ENCODE results near the gene ADAP1. TPM values are rescaled to one million over a fixed set of nuclear protein-coding genes. Genes with fewer than 3 reads are reported as not detected.
"Not testable (repeated sequence)": the region's sequence is repeated elsewhere in the genome, so short reads cannot be mapped to it uniquely, and the experiment has no call there.

The ADAP1 gene
- total RNA-seq, 1 donor from 2014 or later, result 10.0 TPM

DNA sequence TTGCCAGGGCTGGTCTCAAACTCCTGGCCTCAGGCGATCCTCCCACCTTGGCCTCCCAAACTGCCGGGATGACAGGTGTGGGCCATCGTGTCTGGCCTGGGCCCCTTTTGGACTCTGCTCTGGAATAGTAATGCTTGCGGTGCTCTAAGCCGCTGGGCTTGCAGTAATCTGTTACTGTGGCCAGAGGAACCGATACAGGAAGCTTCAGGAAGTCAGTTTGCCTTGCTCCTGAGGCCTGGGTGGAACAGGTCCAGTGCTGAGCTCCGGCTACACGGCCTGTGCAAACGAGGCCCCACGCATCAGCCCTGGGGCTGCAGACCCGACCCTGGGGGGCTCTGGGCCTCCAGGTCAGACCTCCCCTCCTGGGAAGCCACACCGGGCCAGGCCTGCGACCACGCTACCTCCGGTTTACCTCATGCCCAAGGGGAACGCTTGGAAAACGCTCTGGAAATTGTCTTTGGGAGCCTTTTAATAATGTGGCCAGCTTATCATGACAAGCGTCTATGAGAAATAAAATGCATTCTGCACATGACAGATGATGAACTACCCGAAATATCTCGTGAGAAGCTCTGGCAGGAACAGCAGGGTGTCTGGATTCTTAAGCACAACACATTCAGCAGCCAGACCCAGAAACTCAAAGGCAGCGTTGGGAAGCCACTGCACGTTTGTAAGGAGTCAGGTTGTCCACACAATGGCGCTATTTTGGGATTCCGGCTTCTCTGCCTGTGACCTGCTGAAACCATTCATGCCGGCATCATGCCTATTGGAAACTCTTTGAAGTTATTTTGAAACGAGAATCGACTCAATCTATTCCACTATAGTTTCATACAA lies 10.1 kb upstream of the ADAP1 start:
- intact Hi-C loops (cut with DNase I), result loop anchor here (5.0 kb wide), 1 partner anchor 77 kb away; no protein-coding TSS in a partner anchor
- DNase-seq (ENCODE audit: missing footprints) (no peak), ATAC-seq (peak; percentile 64)

DNA sequence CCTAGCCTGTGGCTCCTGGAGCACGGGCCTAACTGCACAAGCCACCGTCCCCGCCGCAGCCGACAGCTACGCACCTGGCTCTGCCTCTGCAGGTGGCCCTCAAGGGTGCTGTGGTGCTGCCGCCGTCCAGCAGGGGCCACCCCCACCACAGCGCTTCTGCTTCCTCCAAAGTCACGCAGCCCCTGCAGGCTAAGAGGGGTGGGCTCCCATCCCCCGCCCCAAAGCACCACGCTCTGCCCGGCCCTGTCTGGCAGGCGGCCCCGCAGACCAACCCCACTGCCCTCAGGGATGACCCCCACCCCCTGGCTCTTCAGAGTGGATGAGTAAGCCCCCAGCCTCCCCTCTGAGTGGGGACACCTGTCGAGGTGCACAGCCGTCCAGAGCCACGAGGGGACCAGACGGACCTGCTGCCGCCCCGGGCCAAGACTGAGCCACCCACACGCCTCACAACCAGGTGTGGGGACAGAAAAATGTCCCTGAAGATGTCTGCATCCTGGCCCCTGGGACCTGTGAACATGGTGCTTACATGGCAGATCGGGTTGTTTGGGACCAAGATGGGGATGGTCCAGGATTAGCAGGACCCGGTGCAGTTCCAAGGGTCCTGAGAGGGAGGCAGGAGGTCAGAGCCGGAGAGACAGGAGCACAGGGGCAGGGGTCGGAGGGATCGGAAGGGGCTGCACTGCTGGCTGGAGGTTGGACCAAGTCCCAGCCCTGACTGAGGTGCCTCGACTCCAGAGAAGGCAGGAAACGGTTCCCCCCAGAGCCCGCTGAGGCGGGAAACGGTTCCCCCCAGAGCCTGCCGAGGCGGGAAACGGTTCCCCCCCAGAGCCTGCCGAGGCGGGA lies 9.0 kb upstream of the ADAP1 start:
- no peak for ATAC-seq
- no peak for DNase-seq (ENCODE audit: missing footprints)
- intact Hi-C loops (cut with DNase I), result no loop called here

DNA sequence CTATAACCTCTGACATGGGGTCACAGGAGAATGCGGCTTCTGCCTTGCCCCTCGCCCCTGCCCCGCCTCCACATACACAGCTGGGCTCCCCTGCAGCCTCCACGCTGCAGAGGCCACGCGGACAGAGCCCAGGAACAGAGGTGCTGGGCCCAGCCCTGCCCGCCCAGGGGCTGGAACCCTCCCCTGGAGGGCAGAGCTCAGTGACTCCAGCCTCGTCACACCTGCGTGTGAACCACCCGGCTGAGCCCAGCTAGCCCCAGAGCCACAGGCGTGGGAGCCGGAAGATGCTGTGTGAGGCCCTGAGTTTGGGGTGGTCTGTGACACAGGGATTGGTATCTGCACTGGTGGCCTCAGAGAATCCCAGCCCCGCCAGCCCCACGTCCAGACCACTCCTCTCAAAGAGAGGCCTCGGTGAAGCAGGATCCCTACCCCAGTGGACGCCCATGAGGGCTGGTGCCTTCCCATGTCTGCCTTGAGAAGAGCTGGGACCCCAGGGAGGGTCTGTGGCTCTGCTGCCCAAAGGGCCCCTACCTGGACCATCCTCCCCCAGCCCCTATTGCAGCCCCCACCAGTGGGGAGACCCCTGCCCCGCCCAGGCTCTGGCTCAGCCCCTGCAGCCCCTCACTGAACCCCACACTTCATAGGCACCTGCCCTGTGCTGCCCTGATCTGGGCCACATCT lies 8.1 kb upstream of the ADAP1 start:
- DNase-seq (ENCODE audit: missing footprints) (no peak), ATAC-seq (no peak)
- intact Hi-C loops (cut with DNase I), result no loop called here

DNA sequence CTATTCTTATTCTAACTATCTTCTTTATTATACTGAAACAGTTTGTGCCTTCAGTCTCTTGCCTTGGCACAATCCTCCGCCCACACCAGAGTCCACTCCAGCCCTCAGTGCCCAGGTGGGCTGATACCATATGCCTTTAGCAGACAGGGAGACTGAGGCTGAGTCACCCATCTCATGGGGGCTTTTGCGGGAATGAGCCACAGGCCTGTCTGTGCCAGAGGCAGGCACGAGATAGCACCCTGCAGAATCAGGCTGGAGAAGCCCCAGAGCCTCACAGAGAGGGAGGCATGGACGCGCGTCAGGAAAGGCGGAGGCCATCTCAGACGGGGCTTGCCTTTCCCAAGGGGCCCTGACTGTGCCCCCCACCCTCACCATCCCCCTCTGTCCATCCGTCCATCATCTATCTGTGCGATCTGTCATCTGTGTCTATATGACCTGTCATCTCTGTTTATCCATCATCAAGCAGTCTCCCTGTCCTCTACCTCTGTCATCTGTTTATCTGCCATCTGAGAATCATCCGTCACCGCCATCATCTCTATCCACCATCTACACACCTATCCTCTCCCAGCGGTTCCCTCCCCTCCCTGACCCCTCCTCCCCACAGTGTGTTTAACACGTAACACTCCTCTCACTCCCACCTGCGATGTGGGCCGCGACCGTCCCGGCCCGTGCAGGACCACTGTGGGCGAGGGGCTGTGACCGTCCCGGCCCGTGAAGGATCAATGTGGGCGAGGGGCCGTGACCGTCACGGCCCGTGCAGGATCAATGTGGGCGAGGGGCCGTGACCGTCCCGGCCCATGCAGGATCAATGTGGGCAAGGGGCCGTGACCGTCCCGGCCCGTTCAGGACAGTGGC lies 7.3 kb upstream of the ADAP1 start:
- DNase-seq (ENCODE audit: missing footprints) (no peak), ATAC-seq (no peak)
- intact Hi-C loops (cut with DNase I), result no loop called here

DNA sequence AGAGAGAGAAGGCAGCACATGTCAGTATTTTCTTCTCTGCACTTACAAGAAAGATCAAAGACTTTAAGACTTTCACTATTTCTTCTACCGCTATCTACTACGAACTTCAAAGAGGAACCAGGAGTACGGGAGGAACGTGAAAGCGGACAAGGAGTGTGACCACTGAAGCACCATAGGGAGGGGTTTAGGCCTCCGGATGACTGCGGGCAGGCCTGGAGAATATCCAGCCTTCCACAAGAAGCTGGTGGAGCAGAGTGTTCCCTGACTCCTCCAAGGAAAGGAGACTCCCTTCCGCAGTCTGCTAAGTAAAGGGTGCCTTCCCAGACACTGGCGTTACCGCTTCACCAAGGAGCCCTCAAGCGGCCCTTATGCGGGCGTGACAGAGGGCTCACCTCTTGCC lies 6.5 kb upstream of the ADAP1 start:
- intact Hi-C loops (cut with DNase I); DNase-seq (ENCODE audit: missing footprints): not testable (repeated sequence)

DNA sequence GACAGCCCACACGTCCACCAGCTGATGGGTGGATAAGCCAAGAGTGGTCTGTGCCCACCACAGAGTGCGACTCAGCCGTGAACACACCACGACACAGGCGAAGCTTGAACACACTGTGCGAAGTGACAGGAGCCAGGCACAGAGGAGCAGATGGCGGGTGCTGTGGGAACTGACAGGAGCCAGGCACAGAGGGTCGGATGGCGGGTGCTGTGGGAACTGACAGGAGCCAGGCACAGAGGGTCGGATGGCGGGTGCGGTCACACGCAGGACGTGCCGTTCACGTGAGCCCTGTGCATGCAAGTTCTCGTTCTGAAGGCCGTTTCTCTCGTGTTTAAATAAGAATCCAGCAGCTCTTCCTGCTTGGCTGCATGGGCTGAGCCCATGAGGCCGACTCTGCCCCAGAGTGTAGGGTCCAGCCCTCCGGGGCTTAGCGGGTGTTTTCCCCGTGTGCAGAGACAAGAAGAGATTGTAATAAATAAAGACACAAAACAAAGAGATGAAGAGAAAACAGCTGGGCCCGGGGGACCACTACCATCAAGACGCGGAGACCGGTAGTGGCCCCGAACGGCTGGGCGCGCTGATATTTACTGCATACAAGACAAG lies 5.9 kb upstream of the ADAP1 start:
- DNase-seq (ENCODE audit: missing footprints) (no peak), ATAC-seq (no peak)
- intact Hi-C loops (cut with DNase I), result no loop called here

More for the DNA sequence above, 6.5 kb upstream of the ADAP1 start:
- not testable (repeated sequence) for ATAC-seq

DNA sequence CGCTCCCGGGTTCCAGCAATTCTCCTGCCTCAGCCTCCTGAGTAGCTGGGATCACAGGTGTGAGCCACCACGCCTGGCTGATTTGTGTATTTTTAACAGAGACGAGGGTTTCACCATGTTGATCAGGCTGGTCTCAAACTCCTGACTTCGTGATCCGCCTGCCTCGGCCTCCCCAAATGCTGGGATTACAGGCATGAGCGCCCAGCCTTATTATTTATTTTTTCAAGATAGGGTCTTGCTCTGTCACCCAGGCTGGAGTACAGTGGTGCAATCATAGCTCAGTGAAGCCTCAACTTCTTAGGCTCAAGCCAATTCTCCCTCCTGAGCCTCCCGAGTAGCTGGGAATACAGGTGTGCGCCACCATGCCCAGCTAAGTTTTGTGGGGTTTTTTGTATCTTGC lies 5.3 kb upstream of the ADAP1 start:
- intact Hi-C loops (cut with DNase I), result loop anchor here (10.0 kb wide), 1 partner anchor 55 kb away; no protein-coding TSS in a partner anchor
- DNase-seq (ENCODE audit: missing footprints); ATAC-seq: not testable (repeated sequence)

DNA sequence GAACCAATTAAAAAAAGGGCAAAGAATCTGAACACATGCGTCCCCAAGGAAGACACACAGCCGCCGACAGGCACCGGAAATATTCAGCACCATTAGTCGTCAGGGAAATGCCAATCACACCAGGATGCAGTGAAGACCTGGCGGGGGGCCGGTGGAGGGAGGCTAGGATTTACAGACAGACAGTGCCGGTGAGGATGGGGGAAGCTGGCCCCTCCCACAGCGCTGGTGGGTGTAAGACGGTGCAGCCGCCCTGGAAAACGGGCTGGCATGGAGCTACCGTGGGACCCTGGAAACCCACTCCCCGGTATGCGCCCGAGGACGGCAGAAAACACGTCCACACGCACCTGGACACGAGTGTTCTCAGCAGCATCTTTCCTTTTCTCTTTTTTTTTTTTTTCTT lies 4.8 kb upstream of the ADAP1 start:
- DNase-seq (ENCODE audit: missing footprints) (no peak), ATAC-seq (no peak)
- intact Hi-C loops (cut with DNase I), result loop anchor here (10.0 kb wide), 1 partner anchor 54 kb away; no protein-coding TSS in a partner anchor

DNA sequence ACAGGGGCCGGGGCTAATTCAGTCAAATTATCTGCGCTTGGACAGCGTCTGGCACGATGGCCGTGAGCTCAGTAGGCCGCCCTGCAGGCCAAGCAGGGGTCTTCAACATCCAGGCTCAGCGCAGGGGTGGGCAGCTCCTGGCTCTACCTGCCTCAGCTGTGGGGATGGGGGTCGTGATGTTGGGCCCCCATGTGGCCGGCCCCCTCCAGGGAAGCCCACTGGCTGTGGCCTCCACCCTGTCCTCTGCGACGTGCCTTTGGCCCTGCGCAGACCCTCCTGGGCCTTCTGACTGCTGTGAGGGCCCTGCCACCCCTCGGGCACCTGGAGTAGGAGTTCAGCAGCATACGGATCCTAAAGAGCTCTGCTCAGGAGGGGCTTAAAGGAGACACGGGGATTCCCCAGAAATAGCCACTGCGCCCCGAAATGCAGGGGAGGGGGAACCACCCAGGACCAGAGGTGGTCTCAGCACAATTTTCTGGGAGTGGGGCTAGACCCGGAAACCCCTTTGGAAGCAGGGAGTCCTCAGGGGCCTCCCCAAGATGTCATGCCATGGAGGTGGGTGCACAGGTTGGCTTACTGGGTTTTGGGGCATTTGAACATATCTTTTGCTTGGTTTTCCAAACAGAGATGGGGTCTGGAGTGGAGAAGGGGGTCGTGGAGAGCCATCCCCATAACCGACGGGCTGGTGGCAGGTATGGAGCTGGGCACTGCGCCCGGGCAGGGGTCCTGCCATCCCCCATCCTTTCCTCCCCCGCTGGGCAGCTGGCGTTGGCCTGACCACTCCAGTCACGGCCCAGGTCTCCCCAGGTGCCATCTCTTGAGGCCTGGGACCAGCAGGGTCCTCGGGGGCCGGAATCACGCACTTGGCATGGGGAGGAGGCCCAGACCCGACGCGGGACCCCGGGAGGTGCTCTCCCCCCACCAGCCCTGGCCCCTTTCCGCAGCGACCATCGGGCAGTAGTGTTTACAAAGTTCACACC lies 4.0 kb upstream of the ADAP1 start:
- DNase-seq (ENCODE audit: missing footprints) (no peak), ATAC-seq (no peak)
- intact Hi-C loops (cut with DNase I), result loop anchor here (10.0 kb wide), 1 partner anchor 54 kb away; no protein-coding TSS in a partner anchor

DNA sequence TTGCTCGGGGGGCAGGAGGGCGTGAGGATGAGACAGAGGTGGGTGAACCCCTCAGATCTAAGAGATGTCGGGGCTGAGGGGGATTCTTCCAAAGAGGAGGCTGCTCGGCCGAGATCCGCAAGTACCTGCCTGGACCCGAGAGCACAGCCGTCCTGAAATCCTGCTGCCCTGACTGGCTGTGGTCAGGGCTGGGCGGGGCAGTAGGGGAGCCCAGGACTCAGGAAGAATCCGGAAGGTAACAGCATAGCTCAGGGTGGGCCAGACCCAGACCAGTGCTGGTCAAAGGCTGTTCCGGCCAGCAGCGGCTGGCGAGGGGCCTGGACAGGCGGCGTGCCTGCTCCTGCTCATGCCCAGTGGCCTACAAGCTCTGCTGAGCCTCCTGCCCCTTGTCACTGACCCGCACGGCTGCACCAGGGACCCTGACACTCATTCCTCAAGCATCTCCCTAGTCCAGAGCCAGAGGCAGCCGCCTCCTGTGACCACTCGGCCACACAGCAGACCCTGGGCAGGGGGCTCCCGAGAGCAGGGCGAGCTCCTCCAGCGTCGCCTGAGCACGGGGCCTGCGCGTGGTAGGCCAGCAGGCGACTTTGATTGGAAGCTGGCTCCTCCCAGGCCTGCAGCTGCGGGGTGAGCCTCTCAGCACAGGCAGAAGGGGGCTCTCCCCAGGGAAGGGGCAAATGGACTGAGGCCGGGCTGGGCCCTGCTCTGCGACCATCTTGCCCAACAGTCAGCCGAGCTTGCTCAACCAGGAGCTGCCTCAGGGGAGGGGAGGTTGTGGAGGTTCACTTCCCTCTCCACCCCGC lies 3.1 kb upstream of the ADAP1 start:
- intact Hi-C loops (cut with DNase I), result loop anchor here (10.0 kb wide), 1 partner anchor 53 kb away; no protein-coding TSS in a partner anchor
- ATAC-seq, result peak; percentile 47
- peak; percentile 86 for DNase-seq (ENCODE audit: missing footprints)

DNA sequence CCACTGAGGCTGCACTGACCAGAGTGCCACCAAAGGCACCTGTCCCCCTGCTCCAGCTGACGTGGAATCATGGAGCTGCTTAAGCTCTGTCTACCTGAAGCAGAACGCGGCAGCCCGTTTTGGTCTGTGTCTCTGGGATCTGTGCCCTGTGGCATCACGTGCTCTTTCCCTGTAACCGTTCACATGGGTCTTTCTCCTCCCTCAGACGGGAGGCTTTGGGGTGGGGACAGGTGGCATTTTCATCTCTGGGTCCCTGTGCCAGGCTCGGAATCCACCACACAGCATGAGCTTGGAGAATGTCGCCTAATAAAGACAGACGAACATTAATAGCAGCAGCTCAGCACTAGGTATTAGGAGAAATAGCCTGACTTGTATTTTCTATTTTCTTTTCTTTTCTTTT lies 1.6 kb upstream of the ADAP1 start:
- DNase-seq (ENCODE audit: missing footprints), result no peak
- no peak for ATAC-seq
- intact Hi-C loops (cut with DNase I), result loop anchor here (10.0 kb wide), 1 partner anchor 51 kb away; no protein-coding TSS in a partner anchor

DNA sequence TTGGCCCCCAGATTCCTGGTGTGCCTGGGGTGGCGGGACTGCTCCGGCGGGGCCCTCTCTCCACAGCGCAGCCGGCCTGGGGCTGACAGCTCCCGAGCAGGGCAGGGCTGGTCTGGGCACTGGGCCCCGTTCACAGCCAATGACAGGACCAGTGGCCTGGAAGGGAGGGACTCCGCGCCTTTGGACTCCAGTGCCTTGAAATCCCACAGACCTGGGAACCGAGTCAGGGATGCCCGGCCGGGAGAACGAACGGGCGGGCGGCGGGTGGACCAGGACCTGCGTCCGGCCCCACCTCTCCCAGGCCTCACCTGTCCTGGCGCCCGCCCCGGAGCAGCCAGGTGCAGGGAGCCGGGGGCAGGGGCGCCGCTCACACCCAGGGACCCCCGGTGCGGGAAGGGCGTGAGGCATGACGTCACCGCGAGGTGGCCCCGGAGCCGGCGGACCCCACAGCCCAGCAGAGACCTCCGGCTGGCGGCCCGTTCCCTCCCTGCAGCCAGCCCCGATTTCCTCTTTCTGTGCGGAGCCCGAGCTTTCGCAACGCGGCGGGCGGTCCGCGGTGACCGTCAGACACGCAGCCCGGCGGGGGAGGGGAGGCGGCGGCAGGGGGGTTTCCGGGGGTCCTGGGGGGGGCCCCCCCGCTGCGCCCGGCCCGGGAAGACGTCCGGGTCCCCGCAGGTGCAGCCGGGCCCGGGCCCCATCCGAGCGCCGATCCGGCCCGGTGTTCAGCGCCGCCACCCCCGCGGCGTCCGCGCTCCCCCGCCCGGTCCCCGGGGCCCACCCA lies 743 bp downstream of the ADAP1 start:
- DNase-seq (ENCODE audit: missing footprints) (peak; percentile 88), ATAC-seq (peak; percentile 64)
- intact Hi-C loops (cut with DNase I), result loop anchor here (10.0 kb wide), 1 partner anchor 49 kb away; no protein-coding TSS in a partner anchor

DNA sequence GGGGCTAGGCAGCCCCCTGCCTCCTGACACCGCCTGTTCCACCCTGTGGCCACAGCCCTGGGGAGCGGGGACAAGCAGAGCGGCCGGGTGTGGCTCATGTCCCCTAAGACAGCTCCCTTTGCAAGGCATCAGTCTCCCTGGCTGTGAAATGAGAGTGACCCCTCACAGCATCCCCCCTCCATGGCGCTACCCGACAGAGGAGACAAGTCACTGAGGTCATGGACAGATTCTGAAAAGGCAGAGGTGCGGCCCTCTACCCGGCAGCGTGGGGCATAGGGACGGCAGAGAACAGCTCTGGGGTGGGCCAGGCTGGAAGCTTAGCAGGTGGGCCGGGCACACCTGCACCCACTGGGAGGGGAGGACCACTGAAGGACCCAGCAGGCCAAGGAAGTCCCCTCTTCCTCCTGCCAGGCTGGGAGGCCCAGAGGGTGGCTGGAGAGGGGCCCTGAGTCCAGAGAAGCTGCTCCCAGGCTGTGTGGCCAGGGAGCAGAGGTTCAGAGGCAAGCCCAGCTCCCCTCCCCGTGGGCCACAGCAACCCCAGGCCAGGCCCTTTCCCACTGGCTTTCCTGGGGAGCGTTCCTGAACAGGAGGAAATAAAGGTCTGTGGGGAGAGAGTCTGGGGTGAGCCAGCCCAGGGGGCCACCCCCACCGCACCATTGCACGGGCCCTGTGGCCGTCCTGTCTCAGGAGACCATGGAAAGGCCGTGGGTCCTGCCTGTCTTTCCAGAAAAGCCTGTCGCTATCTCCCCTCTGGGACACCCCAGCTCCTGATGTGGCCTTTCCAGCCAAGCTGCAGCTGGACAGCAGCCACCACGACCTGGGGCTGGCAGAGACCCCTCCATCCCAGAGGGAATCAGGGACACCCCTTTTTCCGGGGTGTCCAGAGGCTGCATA lies 1.7 kb downstream of the ADAP1 start:
- DNase-seq (ENCODE audit: missing footprints) (no peak), ATAC-seq (no peak)
- intact Hi-C loops (cut with DNase I), result loop anchor here (10.0 kb wide), 1 partner anchor 48 kb away; no protein-coding TSS in a partner anchor
